Stimulated activated CD8-positive, alpha-beta memory T cell treated with anti-CD3 and anti-CD28 coated beads, Interleukin-12 subunit alpha, Interleukin-12 subunit beta, amount 100 ng/mL, for 1 hour (primary cell): ENCODE results near the gene GABRB3.

Source experiments
- DNase-seq: peaks from one replicate; pipeline ENCODE4 v3.0.0-alpha.2; 2020; ENCODE audit warnings: low read depth

The GABRB3 gene

DNA sequence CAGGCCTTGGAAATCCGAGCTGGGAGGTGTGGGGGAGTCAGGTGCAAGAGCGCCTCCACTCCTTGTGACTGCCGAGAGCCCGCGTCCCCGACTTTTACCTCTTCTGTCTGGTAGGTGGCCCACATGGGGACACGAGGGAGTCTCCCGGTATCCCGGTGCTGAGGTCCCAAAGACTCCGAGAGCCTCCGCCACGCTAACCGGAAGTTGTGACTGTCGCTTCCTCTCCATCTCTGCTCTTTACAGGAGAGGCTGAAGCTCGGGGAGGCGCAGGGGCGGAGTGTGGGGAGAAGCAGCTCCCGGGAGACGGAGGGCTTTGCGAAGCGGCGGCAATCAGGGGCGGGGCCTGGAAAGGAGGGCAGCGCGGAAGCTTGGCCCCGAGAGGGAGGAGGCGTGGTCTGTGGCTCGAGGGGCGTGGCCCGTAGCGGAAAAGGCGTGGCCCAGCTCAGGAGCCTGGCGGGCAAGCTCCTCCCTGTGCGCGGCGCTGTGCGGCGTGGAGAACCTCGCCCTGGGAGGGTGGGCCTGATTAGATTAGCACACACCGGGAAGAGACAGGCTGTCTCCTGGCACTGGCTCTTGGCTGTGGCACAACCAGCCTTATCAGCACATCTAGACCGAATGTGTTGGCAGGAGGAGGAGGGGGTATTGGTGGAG, 143.9 kb downstream of the GABRB3 start:
- DNase-seq = no peak

DNA sequence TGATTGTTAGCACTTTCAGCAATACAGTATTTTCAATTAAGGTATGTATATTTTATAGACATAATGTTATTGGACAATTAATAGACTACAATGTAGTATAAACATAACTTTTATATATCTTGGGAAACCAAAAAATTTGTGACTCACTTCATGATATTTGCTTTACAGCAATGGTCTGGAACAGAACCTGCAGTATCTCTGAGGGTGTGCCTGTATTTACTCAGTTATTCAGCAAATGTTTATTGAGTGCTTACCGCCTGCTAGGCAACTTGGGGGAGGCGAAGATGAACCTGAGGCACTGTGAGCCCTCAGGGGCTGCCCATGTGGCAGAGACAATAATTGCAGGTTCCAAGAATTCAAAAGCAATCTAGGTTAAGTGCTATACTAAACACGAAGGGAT, 144.8 kb downstream of the GABRB3 start:
- DNase-seq = no peak

DNA sequence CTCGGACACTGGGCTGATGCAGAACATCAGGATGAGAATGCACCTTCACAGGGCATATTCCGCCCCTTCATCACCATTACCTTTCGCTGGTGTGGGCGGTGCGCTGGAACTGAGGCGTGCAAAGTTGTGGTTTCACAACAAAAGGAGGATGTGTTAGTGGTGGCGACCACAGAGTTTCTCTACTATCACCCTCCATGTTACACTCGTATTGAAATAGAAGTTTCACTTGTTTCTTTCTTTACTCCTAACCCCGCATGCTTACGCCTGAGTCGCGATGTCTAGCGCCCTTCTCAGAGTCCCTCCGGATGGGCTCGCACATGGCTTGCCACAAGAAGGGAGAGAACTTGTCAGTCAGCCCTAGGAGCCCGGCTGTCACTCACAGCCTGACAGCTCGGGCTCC, 148.7 kb downstream of the GABRB3 start:
- DNase-seq = no peak

DNA sequence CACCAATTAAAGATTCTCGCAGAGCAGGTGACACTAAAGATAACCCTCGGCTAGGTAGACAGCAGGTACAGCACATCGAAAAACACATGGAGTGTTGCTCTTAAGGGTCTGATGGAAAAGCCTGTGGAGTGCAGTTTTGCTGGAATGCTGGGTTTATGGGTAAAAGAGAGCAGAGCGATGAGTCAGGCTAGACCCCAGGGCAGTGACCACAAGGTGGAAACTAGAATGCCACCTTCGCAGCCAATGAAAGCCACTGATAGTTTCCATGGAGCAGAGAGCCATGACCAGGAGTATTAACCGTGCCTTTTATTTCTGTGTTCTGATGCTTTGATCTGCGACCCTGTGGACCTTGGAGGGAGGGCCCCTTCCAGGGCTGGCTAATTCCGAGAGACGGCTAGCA, 149.8 kb downstream of the GABRB3 start:
- no peak for DNase-seq

DNA sequence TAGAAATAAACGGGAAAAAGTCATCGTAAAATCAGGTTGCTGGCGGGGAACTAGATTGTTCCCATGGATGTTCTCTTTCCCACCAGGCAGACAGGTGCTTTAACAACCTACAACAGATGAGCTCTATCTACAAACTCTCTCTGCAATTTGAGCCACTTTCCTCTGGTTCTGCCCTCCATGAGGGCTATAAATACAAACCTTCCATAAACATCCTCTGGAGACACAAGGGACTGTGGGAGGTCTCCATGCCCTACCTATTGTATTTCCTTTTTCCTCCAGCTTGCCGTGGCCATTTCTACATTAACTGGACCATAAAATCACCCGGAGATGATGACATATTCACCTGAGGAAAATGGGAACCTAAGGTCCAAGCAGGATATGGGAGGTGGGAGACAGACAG, 151.1 kb downstream of the GABRB3 start:
- DNase-seq = no peak

DNA sequence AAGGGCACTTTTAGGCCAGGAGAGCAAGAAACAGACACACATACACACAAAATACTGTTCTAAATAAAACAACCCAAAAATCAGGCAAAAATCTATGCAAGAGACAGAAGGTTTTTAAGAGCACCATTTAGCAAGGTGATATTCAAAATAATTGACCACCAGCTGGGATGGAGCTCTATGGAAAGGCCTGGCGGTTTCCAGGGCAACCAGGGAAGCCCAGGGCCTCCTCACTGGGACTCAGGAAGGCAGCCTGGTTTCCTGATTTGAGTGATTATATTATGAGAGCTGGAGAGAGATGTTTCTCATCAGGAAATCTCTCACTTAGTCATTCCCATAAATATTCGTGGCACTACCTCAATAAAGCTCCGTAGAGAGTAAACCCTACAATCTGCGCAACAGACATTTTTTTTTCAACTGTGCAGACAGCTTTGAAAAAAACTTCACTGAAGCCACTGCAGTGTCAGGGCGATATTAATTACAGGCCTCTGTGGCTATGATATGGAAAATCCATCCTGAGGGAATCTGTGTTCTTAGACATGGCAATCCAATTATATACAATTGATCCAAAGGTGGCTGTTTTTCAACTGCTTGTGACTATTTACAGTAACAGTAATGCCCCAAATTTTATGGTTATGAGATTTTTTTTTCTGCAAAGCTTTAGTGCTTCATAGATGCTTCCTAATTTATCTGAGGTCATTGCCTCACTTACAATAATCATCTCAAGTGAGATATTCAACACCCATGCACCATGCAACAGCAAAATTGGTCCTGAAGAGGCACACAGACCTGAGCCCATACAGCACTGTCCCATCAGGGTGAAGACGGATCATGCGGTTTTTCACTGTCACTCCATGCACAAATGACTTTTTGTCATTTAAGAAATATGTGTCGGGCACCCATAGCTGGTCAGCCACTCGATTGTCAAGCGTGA, 152.1 kb downstream of the GABRB3 start:
- no peak for DNase-seq

DNA sequence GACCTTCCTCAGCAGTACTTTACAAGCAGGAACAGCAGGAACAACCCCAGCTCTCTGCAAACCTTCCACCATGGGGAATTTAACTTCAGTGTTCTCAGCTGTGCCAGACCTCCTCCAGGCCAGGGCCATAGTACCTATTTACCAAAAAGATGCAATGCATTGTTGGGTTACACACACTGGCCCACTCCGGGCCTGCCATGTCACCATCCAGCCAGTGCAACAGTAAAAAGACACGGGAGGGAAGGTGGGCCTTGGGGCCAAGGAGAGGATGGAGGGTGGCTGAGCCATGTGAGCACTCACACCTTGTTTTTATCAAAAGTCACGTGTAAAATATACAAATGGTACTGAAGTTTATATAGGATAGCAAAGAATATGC, 157.0 kb downstream of the GABRB3 start:
- DNase-seq = no peak

DNA sequence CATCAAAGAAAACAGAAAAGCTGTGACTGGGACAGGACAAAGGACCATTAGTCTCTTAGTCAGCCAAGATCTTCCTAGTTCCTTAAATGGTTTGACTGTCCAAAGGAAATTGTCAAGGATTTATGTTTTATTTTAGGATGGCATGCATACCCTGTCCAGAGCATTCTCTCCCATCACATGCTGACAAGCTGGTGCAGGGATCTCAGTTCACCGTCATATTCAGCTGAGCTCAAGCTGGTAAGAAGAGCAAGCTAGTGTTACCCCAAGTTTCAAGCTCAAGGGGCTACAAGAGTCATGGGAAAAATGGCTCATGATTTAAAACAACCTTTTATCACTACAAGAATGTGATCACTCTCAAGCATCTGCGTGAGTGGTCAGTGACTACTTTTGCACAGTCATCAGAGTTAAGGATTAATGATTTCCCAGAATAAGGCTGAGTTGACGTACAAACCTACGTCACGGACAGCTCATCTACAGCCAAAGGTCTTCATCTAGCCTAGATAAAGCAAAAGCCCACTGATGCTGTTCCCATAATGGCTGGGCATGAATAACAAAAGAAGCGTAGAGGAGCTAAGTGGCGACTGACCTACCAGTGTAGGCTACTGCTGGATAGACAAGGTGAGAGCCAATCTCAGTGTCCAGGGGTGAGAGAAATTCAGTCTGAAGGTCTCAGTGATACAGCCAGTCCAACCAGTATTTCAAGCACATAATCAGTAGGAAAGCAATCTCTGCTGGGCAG, 157.5 kb downstream of the GABRB3 start:
- no peak for DNase-seq

DNA sequence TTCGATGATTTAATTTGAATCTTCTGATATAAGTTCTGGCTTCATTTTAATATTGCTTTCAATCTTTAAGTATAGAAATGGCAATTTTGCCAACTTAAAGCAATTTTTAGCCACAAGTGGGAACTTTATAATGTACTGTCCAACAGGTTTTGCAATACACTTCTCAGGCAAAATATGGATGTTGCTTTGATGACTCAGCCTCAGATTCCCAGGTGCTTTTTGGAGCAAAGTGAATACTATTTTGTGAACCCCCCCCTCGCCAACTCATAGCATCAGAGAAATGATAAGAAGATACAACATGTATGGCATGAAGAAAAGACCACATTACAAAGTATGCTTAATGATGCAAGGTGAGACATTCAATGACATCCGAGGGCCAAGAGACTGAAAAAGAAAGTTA, 158.1 kb downstream of the GABRB3 start:
- DNase-seq = no peak

DNA sequence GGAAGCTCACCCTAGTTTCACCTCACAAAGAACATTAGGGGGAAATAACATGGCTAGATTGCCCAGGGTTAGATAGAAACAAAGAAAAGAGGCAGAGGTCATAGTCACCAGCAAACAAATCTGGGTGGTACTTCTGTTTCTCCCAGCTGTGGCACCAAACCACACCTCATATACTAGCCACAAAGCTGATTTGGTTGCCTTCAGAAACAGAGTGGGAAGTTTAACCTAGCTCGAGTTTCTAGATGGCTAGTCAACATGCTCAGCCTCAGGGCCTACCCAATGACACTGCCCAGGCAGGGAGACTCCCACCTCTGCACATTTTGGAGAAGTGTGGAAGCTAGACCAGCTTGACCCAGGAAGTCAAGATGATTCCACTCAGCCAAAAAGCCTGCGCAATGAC, 174.2 kb downstream of the GABRB3 start:
- DNase-seq = no peak

DNA sequence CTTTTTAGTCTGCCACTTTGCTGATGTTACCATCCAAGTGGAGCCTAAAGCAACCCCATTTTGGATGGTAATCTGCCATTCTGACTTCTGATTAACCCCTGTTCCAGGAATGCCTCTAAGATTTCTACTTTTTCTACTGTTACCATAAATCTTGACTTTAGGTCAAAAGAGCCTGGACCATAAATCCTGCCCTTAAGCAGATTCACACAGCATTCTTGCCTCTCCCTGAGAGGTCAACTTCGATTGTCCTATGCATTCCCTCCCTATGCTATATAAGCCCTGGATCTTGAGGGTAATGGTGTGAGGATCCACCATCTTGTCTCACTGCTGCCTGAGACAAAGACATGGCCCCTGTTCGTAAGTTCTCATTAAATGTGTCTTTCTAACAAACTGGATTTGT, 177.3 kb downstream of the GABRB3 start:
- DNase-seq = no peak

DNA sequence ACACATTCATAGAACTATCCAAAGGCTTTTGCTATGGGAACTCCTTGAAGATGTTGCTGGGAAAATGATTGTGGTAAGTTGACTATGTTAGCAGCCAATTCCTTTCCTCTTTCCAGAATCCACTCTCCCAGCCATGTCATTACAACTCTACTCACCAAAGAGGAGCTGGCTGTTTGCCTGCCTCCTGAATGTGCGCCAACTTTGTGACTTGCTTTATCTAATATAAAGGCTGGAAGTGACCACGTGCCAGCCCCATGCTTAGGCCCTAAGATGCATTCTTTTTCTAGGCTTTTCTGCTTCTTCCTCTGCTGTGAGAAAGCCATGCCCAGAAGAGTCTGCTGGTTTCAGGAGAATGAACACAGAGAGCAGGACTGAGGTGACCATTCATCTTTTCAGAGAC, 182.2 kb downstream of the GABRB3 start:
- DNase-seq = no peak

DNA sequence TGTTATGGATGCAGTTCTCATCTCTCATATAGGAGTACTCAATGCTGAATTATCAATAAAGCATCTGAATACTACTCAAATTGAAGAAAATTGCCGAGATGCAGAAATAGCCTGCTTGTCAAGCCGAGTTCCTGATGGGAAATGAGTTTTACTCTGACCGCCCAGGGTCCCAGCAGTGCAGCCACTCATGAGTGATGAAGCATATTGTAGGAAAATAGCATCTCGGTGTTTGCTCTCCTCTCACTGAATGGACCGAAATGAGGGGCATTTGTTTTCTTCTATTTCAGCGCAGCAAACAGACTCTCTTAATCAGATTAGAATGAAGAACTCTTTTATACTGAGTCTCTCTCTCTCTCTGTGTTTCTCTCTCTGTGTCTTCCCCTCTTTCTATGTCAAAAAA, 190.0 kb downstream of the GABRB3 start:
- DNase-seq = no peak

DNA sequence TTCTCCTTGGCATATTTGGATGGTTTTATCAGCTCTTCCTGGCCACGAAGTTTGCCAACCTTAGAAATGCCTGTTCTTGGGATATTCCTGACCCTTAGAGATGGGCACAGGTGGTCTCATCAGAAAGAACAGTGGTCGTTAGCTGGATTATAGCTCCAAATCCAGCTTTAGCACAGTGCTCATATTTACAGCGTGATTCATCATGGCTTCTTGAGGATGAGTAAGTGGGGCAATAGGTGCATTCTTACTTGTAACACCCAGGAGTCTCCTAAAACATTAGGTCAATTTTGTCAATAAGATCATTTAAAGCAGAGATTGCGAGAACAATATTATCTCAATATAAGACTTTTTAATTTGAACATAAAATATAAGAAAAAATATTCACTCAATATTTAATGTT, 191.9 kb downstream of the GABRB3 start:
- DNase-seq = no peak

DNA sequence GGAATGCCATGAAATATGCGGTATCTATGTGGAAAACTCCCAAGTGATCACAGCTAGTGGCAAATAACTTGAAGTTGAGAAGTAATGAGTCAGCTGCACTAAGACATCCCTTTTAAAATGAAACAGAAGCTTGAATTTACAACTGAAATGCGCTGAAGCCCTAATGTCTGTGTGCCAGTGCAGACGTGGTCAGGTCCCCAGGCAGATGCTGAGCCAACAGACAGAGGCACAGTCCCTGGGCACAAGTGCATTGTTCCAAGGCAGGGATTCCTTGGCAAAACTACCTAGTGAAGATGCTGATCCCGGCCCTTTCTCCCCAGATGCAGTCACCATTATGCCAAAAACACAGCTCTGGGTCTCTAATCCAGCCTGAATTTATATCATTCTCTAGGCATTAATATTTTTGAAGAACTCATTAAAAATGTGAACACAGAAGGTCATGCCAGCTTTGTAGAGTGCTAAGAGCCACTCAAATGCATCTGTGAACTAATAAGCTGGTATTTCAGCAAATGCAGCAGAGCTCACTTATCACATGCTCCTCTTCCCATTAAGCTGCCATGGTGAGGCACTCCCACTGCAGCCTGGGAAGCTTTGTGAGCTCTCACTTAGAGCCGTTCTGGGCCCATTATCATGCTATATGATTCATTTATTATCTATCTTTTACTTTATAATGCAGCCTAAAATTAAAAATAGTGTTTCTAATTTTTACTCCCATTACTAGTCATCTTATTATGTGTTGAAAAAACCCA, 200.1 kb downstream of the GABRB3 start:
- no peak for DNase-seq

DNA sequence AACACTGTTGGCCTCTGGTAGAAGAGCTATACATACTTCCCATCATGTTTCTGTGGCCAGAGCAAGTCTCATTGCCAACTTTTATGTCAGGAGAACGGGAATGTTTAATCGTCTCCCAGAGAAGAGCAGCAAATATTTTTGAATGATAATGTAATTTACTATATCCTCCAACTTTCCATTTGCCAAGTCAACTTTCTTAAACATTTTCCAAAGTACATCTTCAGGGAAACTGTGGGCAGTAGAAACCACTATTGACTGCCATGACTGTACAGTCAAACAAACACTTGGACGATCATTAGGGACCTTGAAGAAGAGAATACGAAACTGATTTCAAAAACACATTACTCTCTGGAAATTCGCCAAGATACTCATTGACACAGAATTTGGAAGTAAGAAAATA, 201.5 kb downstream of the GABRB3 start:
- DNase-seq = no peak

DNA sequence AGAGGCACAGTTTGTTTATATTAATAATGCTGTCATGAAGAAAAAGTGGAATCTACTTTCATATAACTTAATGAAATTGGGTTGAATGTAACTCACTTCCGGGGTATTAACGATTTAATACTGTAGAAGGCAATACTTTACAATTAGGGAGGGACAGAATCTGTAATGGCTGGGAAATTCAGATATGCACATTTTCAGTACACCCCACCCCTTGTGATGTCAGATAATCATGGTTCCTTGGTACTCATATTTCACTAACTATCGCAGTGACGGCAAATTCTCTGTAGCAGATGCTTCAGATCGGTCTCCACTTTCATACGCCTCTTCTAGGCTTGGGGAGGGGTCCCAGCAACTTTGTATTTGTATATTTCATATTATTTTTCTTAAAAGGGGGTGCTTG, 207.3 kb downstream of the GABRB3 start:
- DNase-seq = no peak

DNA sequence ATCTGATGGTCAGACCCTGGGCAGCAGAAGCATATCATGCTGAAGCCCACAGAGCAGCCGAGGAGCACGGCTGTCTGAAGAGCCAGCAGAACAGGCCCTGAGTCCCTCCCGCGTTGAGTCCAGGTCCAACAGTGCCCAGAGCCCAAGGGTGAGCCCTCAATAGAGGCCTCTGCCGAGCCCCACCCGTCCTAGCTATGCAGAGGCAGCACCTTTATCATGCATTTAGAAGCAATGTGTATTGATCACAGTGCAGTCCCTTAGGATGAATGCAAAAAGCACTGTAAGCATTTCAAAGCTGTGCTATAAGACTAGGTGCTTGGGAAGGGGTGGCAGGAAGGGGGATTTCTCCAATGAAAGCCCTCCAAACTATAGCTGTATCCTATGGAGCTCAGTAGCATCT, 208.5 kb downstream of the GABRB3 start:
- DNase-seq = no peak

DNA sequence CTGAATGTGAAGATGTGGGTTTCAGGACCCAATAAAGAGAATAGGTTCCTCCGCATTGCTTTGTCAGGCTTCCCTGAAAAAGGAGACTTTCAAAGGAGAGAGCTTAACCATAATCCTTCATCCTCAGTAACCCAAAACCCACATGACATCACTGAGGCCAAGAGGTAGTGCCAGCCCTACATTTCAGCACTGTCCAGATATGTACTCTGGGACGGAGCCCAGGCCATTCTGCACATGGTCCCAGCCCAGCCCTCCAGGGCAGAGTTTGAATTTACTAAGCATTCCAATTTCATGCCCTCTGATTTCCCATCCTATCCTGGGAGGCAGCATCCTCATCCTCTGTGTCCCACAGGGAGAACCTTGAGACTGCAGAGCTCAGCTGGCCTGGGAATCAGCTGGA, 210.5 kb downstream of the GABRB3 start:
- no peak for DNase-seq

DNA sequence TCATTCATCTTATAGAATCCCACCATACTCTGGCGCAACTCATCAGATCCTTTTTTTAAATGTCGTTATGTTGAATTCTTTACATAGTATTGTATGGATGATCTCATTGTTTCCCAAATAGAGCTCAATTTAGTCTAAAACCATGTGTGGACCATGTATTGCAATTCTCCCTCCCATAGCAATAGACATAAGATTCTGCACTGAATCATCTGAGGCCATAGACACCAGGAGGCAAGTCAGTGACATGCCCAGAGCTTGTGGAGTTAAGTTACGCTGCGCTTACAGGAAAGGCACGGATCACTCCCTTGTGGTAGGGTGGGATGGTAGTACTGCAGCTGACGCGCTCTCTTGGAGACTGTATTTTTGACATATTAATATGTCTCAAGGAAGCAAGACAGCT, 211.0 kb downstream of the GABRB3 start:
- no peak for DNase-seq

DNA sequence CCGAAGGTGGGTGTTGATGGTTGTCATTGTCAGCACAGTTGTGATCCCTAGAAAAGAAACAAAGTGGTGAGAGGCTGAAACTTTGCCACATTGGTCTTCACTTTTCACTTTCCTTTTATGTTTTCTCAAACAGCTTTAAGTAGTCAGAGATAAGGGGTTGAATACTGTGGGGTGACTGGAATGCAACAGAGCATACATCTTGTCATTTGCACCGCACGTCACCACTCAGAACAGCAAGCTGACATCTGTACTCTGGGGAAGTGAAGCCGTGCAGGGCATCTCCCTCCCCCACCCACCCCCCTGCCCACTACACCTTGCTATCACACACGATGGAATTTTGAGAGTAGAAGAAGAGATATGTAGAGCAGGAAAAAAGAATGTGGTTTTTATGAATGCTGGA, 211.7 kb downstream of the GABRB3 start:
- DNase-seq = no peak

DNA sequence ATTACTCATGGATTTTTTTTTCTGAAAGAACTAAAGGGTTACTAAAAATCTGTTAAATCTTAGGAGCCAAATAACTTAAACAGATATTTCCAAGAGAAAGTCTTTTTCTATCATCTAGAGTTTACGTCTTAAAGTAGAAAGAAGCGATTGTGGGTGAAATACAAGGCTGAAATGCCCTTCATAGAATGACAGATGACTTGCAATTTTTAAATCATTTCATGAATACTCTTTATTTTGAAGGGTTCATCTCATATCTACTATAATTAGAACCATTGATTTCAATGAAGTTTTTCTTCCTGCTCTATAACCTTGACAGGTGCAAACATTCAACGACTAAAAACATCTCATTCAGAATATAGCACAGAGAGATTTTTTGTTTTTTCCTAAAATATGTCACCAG, 217.0 kb downstream of the GABRB3 start:
- DNase-seq = no peak
